ENCODE results near the gene RALGAPA2.

Gene RALGAPA2

DNA sequence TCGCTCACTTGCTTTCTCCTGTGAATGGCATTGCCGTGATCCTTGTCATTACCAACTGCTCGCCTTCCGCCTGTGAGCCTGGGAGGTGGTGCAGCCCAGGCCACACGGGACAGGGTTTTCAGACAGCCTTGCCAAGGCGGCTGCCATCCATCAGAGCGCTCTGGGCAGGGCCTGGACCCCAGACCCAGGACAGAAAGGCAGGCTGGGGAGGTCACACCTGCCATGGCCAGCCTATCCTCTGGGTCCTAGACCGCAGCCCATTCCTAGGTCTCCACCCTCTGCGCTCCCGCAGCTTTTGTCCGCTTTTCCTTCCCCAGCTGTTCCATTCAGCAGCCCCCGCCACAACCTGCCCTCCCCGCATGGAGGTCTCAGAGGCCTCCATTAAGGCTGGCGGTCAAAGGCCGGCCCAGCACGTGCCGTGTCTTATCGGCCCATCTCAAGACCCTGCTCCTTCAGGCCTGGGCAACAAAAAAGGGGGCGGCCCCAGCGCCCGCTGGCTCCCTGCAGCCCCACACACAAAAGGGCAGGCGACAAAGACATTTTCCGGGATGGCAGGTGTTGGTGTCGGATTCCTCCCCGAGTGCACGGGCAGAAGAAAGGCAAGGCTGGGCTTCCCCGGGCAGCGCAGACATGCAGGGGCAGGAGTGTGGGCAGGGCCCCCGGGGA lies 316.4 kb downstream of the RALGAPA2 start:
- WGBS, 2 experiments (ENCODE audit: insufficient coverage in 2 of 2) = 66 to 79% methylated on average over 19 to 28 of the region's 29 CpGs
- Histone ChIP-seq H3K4me3 (ENCODE audit: extremely low read depth, insufficient read depth, low read length, poor library complexity, severe bottlenecking) (no peak overlapping the region), H3K9me3 (ENCODE audit: control insufficient read depth, low read length) (no peaks in the 10 kb centered on the region), H3K4me1 (ENCODE audit: control insufficient read depth, insufficient read depth, low read length, poor library complexity, severe bottlenecking) (no peaks in the 10 kb centered on the region), H3K27ac (ENCODE audit: low read depth, low read length, severe bottlenecking) (no peak overlapping the region), H3K36me3 (ENCODE audit: control insufficient read depth, insufficient read depth, low read length) (no peaks in the 10 kb centered on the region)

GRCh38 chr20:20395087-20395486 lies 317.4 kb downstream of the RALGAPA2 start:
- Histone ChIP-seq H3K27ac (ENCODE audit: low read depth, low read length, severe bottlenecking) (no peak overlapping the region), H3K4me1 (ENCODE audit: control insufficient read depth, insufficient read depth, low read length, poor library complexity, severe bottlenecking) (no peaks in the 10 kb centered on the region), H3K4me3 (ENCODE audit: extremely low read depth, insufficient read depth, low read length, poor library complexity, severe bottlenecking) (no peak overlapping the region), H3K9me3 (ENCODE audit: control insufficient read depth, low read length) (no peaks in the 10 kb centered on the region), H3K36me3 (ENCODE audit: control insufficient read depth, insufficient read depth, low read length) (no peaks in the 10 kb centered on the region)
- 87 to 93% methylated on average over 11 to 12 of the region's 12 CpGs for WGBS, 2 experiments (ENCODE audit: insufficient coverage in 2 of 2)

- Histone ChIP-seq H3K9me3 (ENCODE audit: control insufficient read depth, low read length) (no peaks in the 10 kb centered on the region), H3K4me1 (ENCODE audit: control insufficient read depth, insufficient read depth, low read length, poor library complexity, severe bottlenecking) (no peaks in the 10 kb centered on the region), H3K4me3 (ENCODE audit: extremely low read depth, insufficient read depth, low read length, poor library complexity, severe bottlenecking) (no peak overlapping the region), H3K27ac (ENCODE audit: low read depth, low read length, severe bottlenecking) (no peak overlapping the region), H3K36me3 (ENCODE audit: control insufficient read depth, insufficient read depth, low read length) (no peaks in the 10 kb centered on the region)
- 92 to 95% methylated on average over 16 to 17 of the region's 20 CpGs for WGBS, 2 experiments (ENCODE audit: insufficient coverage in 2 of 2)
These were observed 319.0 kb downstream of the RALGAPA2 start for GRCh38 chr20:20393207-20394120.

- H3K27ac ChIP-seq (ENCODE audit: low read depth, low read length, severe bottlenecking) = no peak overlapping the region
- no peak overlapping the region for H3K4me3 ChIP-seq (ENCODE audit: extremely low read depth, insufficient read depth, low read length, poor library complexity, severe bottlenecking)
- no peaks in the 10 kb centered on the region for H3K4me1 ChIP-seq (ENCODE audit: control insufficient read depth, insufficient read depth, low read length, poor library complexity, severe bottlenecking)
- H3K9me3 ChIP-seq (ENCODE audit: control insufficient read depth, low read length) = no peaks in the 10 kb centered on the region
- WGBS, 2 experiments (ENCODE audit: insufficient coverage in 2 of 2) = 89 to 94% methylated on average over 10 to 11 of the region's 13 CpGs
- no peaks in the 10 kb centered on the region for H3K36me3 ChIP-seq (ENCODE audit: control insufficient read depth, insufficient read depth, low read length)
These were observed 320.7 kb downstream of the RALGAPA2 start for GRCh38 chr20:20391766-20392165.

DNA sequence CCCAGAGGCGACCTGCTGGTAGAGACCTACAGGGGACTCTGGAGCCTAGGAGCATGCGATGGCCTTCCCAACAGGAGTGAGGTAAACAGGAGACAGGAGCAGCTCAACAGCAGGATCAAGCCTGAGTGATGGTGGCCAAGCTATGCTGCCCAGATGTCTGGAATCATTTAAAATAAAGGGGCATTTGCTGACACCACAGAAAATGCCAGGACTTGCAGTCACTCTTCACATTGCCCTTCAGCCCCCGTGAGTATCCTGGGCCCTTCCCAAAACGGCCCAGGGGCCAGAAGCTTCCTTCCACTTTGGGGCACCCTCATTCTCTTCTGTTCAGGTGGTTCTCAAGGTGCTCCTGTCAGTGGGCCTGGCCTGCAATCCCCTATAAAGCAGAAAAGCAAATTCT lies 321.3 kb downstream of the RALGAPA2 start:
- no peak overlapping the region for H3K4me3 ChIP-seq (ENCODE audit: extremely low read depth, insufficient read depth, low read length, poor library complexity, severe bottlenecking)
- no peaks in the 10 kb centered on the region for H3K4me1 ChIP-seq (ENCODE audit: control insufficient read depth, insufficient read depth, low read length, poor library complexity, severe bottlenecking)
- H3K36me3 ChIP-seq (ENCODE audit: control insufficient read depth, insufficient read depth, low read length) = no peaks in the 10 kb centered on the region
- 82 to 92% methylated on average over 3 to 4 of the region's 4 CpGs for WGBS, 2 experiments (ENCODE audit: insufficient coverage in 2 of 2)
- no peak overlapping the region for H3K27ac ChIP-seq (ENCODE audit: low read depth, low read length, severe bottlenecking)
- H3K9me3 ChIP-seq (ENCODE audit: control insufficient read depth, low read length) = no peaks in the 10 kb centered on the region

- Histone ChIP-seq H3K9me3 (ENCODE audit: control insufficient read depth, low read length) (no peaks in the 10 kb centered on the region), H3K4me3 (ENCODE audit: extremely low read depth, insufficient read depth, low read length, poor library complexity, severe bottlenecking) (no peak overlapping the region), H3K36me3 (ENCODE audit: control insufficient read depth, insufficient read depth, low read length) (no peaks in the 10 kb centered on the region), H3K27ac (ENCODE audit: low read depth, low read length, severe bottlenecking) (no peak overlapping the region), H3K4me1 (ENCODE audit: control insufficient read depth, insufficient read depth, low read length, poor library complexity, severe bottlenecking) (no peaks in the 10 kb centered on the region)
- WGBS, 2 experiments (ENCODE audit: insufficient coverage in 2 of 2) = 98% methylated on average over 4 to 5 of the region's 9 CpGs
These were observed 322.1 kb downstream of the RALGAPA2 start for GRCh38 chr20:20390393-20390792.

DNA sequence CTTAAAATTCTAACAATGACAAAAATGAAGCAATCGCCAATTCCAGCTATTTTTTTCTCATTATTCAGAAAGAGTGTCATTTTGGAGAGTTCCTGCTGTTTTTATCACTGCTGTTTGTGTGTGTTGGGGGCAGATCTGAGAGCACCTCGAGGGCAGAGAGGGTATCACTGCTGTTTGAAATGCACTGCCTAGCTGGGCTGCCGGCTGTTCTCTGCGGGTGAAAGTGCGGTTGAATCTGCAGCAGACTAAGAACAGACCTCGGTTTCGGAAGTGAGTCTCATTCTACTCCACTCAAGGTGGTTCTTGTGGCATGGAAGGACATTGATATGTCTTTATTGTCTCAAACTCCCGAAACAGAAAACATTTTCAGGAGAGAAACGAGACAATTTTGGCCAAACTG lies 326.3 kb downstream of the RALGAPA2 start:
- no peak overlapping the region for H3K4me3 ChIP-seq (ENCODE audit: extremely low read depth, insufficient read depth, low read length, poor library complexity, severe bottlenecking)
- no peaks in the 10 kb centered on the region for H3K9me3 ChIP-seq (ENCODE audit: control insufficient read depth, low read length)
- no peaks in the 10 kb centered on the region for H3K4me1 ChIP-seq (ENCODE audit: control insufficient read depth, insufficient read depth, low read length, poor library complexity, severe bottlenecking)
- H3K27ac ChIP-seq (ENCODE audit: low read depth, low read length, severe bottlenecking) = no peak overlapping the region
- H3K36me3 ChIP-seq (ENCODE audit: control insufficient read depth, insufficient read depth, low read length) = no peaks in the 10 kb centered on the region
- 77 to 79% methylated on average over 6 to 7 of the region's 9 CpGs for WGBS, 2 experiments (ENCODE audit: insufficient coverage in 2 of 2)

DNA sequence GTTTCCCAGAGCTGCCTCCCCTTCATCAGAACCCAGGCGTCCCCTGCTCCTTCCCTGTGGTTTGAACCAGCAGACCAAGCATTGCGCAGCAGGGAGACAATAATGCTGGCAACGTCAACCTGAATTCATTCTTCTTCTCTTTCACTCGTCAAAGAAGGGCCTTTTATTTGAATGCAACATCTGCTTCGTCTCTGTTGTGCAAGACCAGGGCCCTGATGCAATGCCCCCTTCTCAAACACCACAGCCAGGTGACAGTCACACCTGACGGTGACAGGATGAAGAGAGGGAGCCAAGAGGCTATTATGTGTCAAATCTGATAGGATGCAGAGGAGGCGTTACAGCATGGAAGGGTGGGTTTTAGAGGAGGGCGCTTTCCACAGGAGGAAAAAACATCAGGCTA lies 336.6 kb downstream of the RALGAPA2 start:
- no peaks in the 10 kb centered on the region for H3K4me1 ChIP-seq (ENCODE audit: control insufficient read depth, insufficient read depth, low read length, poor library complexity, severe bottlenecking)
- no peaks in the 10 kb centered on the region for H3K36me3 ChIP-seq (ENCODE audit: control insufficient read depth, insufficient read depth, low read length)
- H3K4me3 ChIP-seq (ENCODE audit: extremely low read depth, insufficient read depth, low read length, poor library complexity, severe bottlenecking) = no peak overlapping the region
- 81 to 87% methylated on average over 4 to 7 of the region's 8 CpGs for WGBS, 2 experiments (ENCODE audit: insufficient coverage in 2 of 2)
- no peaks in the 10 kb centered on the region for H3K9me3 ChIP-seq (ENCODE audit: control insufficient read depth, low read length)
- H3K27ac ChIP-seq (ENCODE audit: low read depth, low read length, severe bottlenecking) = no peak overlapping the region

- Histone ChIP-seq H3K4me1 (ENCODE audit: control insufficient read depth, insufficient read depth, low read length, poor library complexity, severe bottlenecking) (no peaks in the 10 kb centered on the region), H3K4me3 (ENCODE audit: extremely low read depth, insufficient read depth, low read length, poor library complexity, severe bottlenecking) (no peak overlapping the region)
- WGBS, 2 experiments (ENCODE audit: insufficient coverage in 2 of 2) = 65 to 66% methylated on average over 17 of the region's 17 CpGs
These were observed 339.3 kb downstream of the RALGAPA2 start for GRCh38 chr20:20373091-20373571.

GRCh38 chr20:20371681-20372080 lies 340.8 kb downstream of the RALGAPA2 start:
- Histone ChIP-seq H3K4me1 (ENCODE audit: control insufficient read depth, insufficient read depth, low read length, poor library complexity, severe bottlenecking) (peaks cover 5% of the 10 kb centered on the region), H3K36me3 (ENCODE audit: control insufficient read depth, insufficient read depth, low read length) (no peaks in the 10 kb centered on the region), H3K27ac (ENCODE audit: low read depth, low read length, severe bottlenecking) (no peak overlapping the region), H3K4me3 (ENCODE audit: extremely low read depth, insufficient read depth, low read length, poor library complexity, severe bottlenecking) (no peak overlapping the region), H3K9me3 (ENCODE audit: control insufficient read depth, low read length) (no peaks in the 10 kb centered on the region)
- WGBS, 2 experiments (ENCODE audit: insufficient coverage in 2 of 2) = 13 to 25% methylated on average over 1 of the region's 3 CpGs

More at GRCh38 chr20:20373091-20373571, 339.3 kb downstream of the RALGAPA2 start:
- H3K9me3 ChIP-seq (ENCODE audit: control insufficient read depth, low read length) = no peaks in the 10 kb centered on the region
- H3K27ac ChIP-seq (ENCODE audit: low read depth, low read length, severe bottlenecking) = no peak overlapping the region
- H3K36me3 ChIP-seq (ENCODE audit: control insufficient read depth, insufficient read depth, low read length) = no peaks in the 10 kb centered on the region

Measured in mesodermal cell (in vitro differentiated cells).